Measurements from ENCODE around the gene DNAJC21. TPM values are rescaled to one million over a fixed set of nuclear protein-coding genes. Genes with fewer than 3 reads are reported as not detected.
"Not testable (repeated sequence)": the region's sequence is repeated elsewhere in the genome, so short reads cannot be mapped to it uniquely, and the experiment has no call there.

The DNAJC21 gene
- polyA plus RNA-seq, 1 donor: 44.5 TPM

GRCh38 chr5:34970552-34970951, 41.2 kb downstream of the DNAJC21 start:
- no CpG with 5 or more reads among the region's 1 CpG for WGBS (ENCODE audit: insufficient coverage, low lambda C conversion rate)
- Histone ChIP-seq H3K27me3 (ENCODE audit: control insufficient read depth, insufficient read depth, low read length) (no peaks in the 10 kb centered on the region), H3K4me3 (ENCODE audit: low read length) (no peak overlapping the region), H3K9me3 (ENCODE audit: control insufficient read depth, low read depth, low read length) (no peaks in the 10 kb centered on the region), H3K4me1 (ENCODE audit: control insufficient read depth, insufficient read depth, low read length) (no peaks in the 10 kb centered on the region), H3K36me3 (ENCODE audit: control insufficient read depth, insufficient read depth, low read length) (no peaks in the 10 kb centered on the region), H3K27ac (ENCODE audit: low read length) (no peak overlapping the region)
- DNase-seq: no peak

GRCh38 chr5:34971655-34972054, 42.3 kb downstream of the DNAJC21 start:
- not testable (repeated sequence) for H3K4me1 ChIP-seq (ENCODE audit: control insufficient read depth, insufficient read depth, low read length); H3K4me3 ChIP-seq (ENCODE audit: low read length); H3K27ac ChIP-seq (ENCODE audit: low read length); DNase-seq; H3K36me3 ChIP-seq (ENCODE audit: control insufficient read depth, insufficient read depth, low read length); H3K27me3 ChIP-seq (ENCODE audit: control insufficient read depth, insufficient read depth, low read length); H3K9me3 ChIP-seq (ENCODE audit: control insufficient read depth, low read depth, low read length)
- no CpG with 5 or more reads among the region's 4 CpGs for WGBS (ENCODE audit: insufficient coverage, low lambda C conversion rate)

GRCh38 chr5:34976347-34976746, 47.0 kb downstream of the DNAJC21 start:
- Histone ChIP-seq H3K27ac (ENCODE audit: low read length) (no peak overlapping the region), H3K27me3 (ENCODE audit: control insufficient read depth, insufficient read depth, low read length) (no peaks in the 10 kb centered on the region), H3K4me1 (ENCODE audit: control insufficient read depth, insufficient read depth, low read length) (no peaks in the 10 kb centered on the region), H3K4me3 (ENCODE audit: low read length) (no peak overlapping the region), H3K9me3 (ENCODE audit: control insufficient read depth, low read depth, low read length) (no peaks in the 10 kb centered on the region), H3K36me3 (ENCODE audit: control insufficient read depth, insufficient read depth, low read length) (no peaks in the 10 kb centered on the region)
- no peak for DNase-seq
- no CpG with 5 or more reads among the region's 5 CpGs for WGBS (ENCODE audit: insufficient coverage, low lambda C conversion rate)

GRCh38 chr5:34977934-34978613, 48.7 kb downstream of the DNAJC21 start:
- Histone ChIP-seq H3K9me3 (ENCODE audit: control insufficient read depth, low read depth, low read length) (no peaks in the 10 kb centered on the region), H3K27ac (ENCODE audit: low read length) (no peak overlapping the region), H3K4me3 (ENCODE audit: low read length) (no peak overlapping the region), H3K4me1 (ENCODE audit: control insufficient read depth, insufficient read depth, low read length) (no peaks in the 10 kb centered on the region), H3K27me3 (ENCODE audit: control insufficient read depth, insufficient read depth, low read length) (no peaks in the 10 kb centered on the region), H3K36me3 (ENCODE audit: control insufficient read depth, insufficient read depth, low read length) (no peaks in the 10 kb centered on the region)
- WGBS (ENCODE audit: insufficient coverage, low lambda C conversion rate): 100% methylated on average over 1 of the region's 2 CpGs
- DNase-seq: no peak

- Histone ChIP-seq H3K27me3 (ENCODE audit: control insufficient read depth, insufficient read depth, low read length) (no peaks in the 10 kb centered on the region), H3K36me3 (ENCODE audit: control insufficient read depth, insufficient read depth, low read length) (no peaks in the 10 kb centered on the region), H3K4me3 (ENCODE audit: low read length) (no peak overlapping the region), H3K9me3 (ENCODE audit: control insufficient read depth, low read depth, low read length) (no peaks in the 10 kb centered on the region), H3K4me1 (ENCODE audit: control insufficient read depth, insufficient read depth, low read length) (no peaks in the 10 kb centered on the region), H3K27ac (ENCODE audit: low read length) (no peak overlapping the region)
- no peak for DNase-seq
- WGBS (ENCODE audit: insufficient coverage, low lambda C conversion rate): no CpG with 5 or more reads among the region's 4 CpGs
Observed at GRCh38 chr5:34978681-34979080, 49.3 kb downstream of the DNAJC21 start.

- no CpG with 5 or more reads among the region's 4 CpGs for WGBS (ENCODE audit: insufficient coverage, low lambda C conversion rate)
Observed at GRCh38 chr5:34982823-34983222, 53.5 kb downstream of the DNAJC21 start.

GRCh38 chr5:34986965-34987364, 57.6 kb downstream of the DNAJC21 start:
- H3K27me3 ChIP-seq (ENCODE audit: control insufficient read depth, insufficient read depth, low read length): no peaks in the 10 kb centered on the region
- no peak for DNase-seq
- H3K9me3 ChIP-seq (ENCODE audit: control insufficient read depth, low read depth, low read length): peaks cover 7% of the 10 kb centered on the region
- no peak overlapping the region for H3K4me3 ChIP-seq (ENCODE audit: low read length)
- no peak overlapping the region for H3K27ac ChIP-seq (ENCODE audit: low read length)
- H3K36me3 ChIP-seq (ENCODE audit: control insufficient read depth, insufficient read depth, low read length): no peaks in the 10 kb centered on the region
- 100% methylated on average over 1 of the region's 1 CpG for WGBS (ENCODE audit: insufficient coverage, low lambda C conversion rate)
- H3K4me1 ChIP-seq (ENCODE audit: control insufficient read depth, insufficient read depth, low read length): no peaks in the 10 kb centered on the region

More at GRCh38 chr5:34982823-34983222, 53.5 kb downstream of the DNAJC21 start:
- no peak for DNase-seq
- Histone ChIP-seq H3K9me3 (ENCODE audit: control insufficient read depth, low read depth, low read length) (peaks cover 7% of the 10 kb centered on the region), H3K36me3 (ENCODE audit: control insufficient read depth, insufficient read depth, low read length) (no peaks in the 10 kb centered on the region), H3K27me3 (ENCODE audit: control insufficient read depth, insufficient read depth, low read length) (no peaks in the 10 kb centered on the region), H3K4me3 (ENCODE audit: low read length) (no peak overlapping the region), H3K27ac (ENCODE audit: low read length) (no peak overlapping the region), H3K4me1 (ENCODE audit: control insufficient read depth, insufficient read depth, low read length) (no peaks in the 10 kb centered on the region)

- Histone ChIP-seq H3K27ac (ENCODE audit: low read length) (no peak overlapping the region), H3K27me3 (ENCODE audit: control insufficient read depth, insufficient read depth, low read length) (no peaks in the 10 kb centered on the region), H3K4me1 (ENCODE audit: control insufficient read depth, insufficient read depth, low read length) (no peaks in the 10 kb centered on the region), H3K36me3 (ENCODE audit: control insufficient read depth, insufficient read depth, low read length) (no peaks in the 10 kb centered on the region), H3K9me3 (ENCODE audit: control insufficient read depth, low read depth, low read length) (peaks cover 2% of the 10 kb centered on the region), H3K4me3 (ENCODE audit: low read length) (no peak overlapping the region)
- no peak for DNase-seq
- no CpG with 5 or more reads among the region's 2 CpGs for WGBS (ENCODE audit: insufficient coverage, low lambda C conversion rate)
Observed at GRCh38 chr5:34991486-34992238, 62.3 kb downstream of the DNAJC21 start.

GRCh38 chr5:34993951-34994350, 64.6 kb downstream of the DNAJC21 start:
- Histone ChIP-seq H3K36me3 (ENCODE audit: control insufficient read depth, insufficient read depth, low read length) (no peaks in the 10 kb centered on the region), H3K27me3 (ENCODE audit: control insufficient read depth, insufficient read depth, low read length) (no peaks in the 10 kb centered on the region)
- WGBS (ENCODE audit: insufficient coverage, low lambda C conversion rate): 100% methylated on average over 1 of the region's 8 CpGs

GRCh38 chr5:34996261-34996660, 66.9 kb downstream of the DNAJC21 start:
- Histone ChIP-seq H3K4me1 (ENCODE audit: control insufficient read depth, insufficient read depth, low read length) (no peaks in the 10 kb centered on the region), H3K36me3 (ENCODE audit: control insufficient read depth, insufficient read depth, low read length) (no peaks in the 10 kb centered on the region), H3K4me3 (ENCODE audit: low read length) (no peak overlapping the region), H3K9me3 (ENCODE audit: control insufficient read depth, low read depth, low read length) (no peaks in the 10 kb centered on the region), H3K27ac (ENCODE audit: low read length) (no peak overlapping the region), H3K27me3 (ENCODE audit: control insufficient read depth, insufficient read depth, low read length) (no peaks in the 10 kb centered on the region)
- no CpG with 5 or more reads among the region's 2 CpGs for WGBS (ENCODE audit: insufficient coverage, low lambda C conversion rate)
- no peak for DNase-seq

More at GRCh38 chr5:34993951-34994350, 64.6 kb downstream of the DNAJC21 start:
- DNase-seq: no peak
- no peak overlapping the region for H3K4me3 ChIP-seq (ENCODE audit: low read length)
- no peak overlapping the region for H3K27ac ChIP-seq (ENCODE audit: low read length)
- no peaks in the 10 kb centered on the region for H3K4me1 ChIP-seq (ENCODE audit: control insufficient read depth, insufficient read depth, low read length)
- H3K9me3 ChIP-seq (ENCODE audit: control insufficient read depth, low read depth, low read length): no peaks in the 10 kb centered on the region

Data from large intestine (tissue), 3 donors.